CMK (cell line): ENCODE measurements around the gene MDM2.
"Not testable (repeated sequence)": the region's sequence is repeated elsewhere in the genome, so short reads cannot be mapped to it uniquely, and the experiment has no call there.

Source experiments
- DNase-seq: peaks from one replicate; pipeline ENCODE4 v3.0.0-alpha.2; 2010; ENCODE audit warnings: low read depth

The MDM2 gene

GRCh38 chr12:68853396-68854077 is 45.6 kb downstream of the MDM2 start:
- no peak for DNase-seq

GRCh38 chr12:68854078-68854468 is 46.1 kb downstream of the MDM2 start:
- DNase-seq, result no peak

GRCh38 chr12:68854554-68854953 is 46.6 kb downstream of the MDM2 start:
- no peak for DNase-seq

GRCh38 chr12:68855111-68855510 is 47.1 kb downstream of the MDM2 start:
- no peak for DNase-seq

- DNase-seq, result no peak
Observed at GRCh38 chr12:68855771-68856170, 47.8 kb downstream of the MDM2 start.

GRCh38 chr12:68856510-68856909 is 48.5 kb downstream of the MDM2 start:
- DNase-seq, result no peak

GRCh38 chr12:68861890-68862289 is 53.9 kb downstream of the MDM2 start:
- no peak for DNase-seq

GRCh38 chr12:68863109-68863770 is 55.3 kb downstream of the MDM2 start:
- DNase-seq, result no peak

- not testable (repeated sequence) for DNase-seq
Observed at GRCh38 chr12:68863886-68864454, 56.0 kb downstream of the MDM2 start.

- DNase-seq, result no peak
Observed at GRCh38 chr12:68864604-68865003, 56.6 kb downstream of the MDM2 start.

GRCh38 chr12:68865399-68866164 is 57.6 kb downstream of the MDM2 start:
- DNase-seq, result no peak

- no peak for DNase-seq
Observed at GRCh38 chr12:68866950-68867349, 59.0 kb downstream of the MDM2 start.

- DNase-seq, result no peak
Observed at GRCh38 chr12:68867606-68868005, 59.6 kb downstream of the MDM2 start.

- DNase-seq, result no peak
Observed at GRCh38 chr12:68868043-68868790, 60.2 kb downstream of the MDM2 start.

- no peak for DNase-seq
Observed at GRCh38 chr12:68870011-68870410, 62.0 kb downstream of the MDM2 start.

- no peak for DNase-seq
Observed at GRCh38 chr12:68870443-68870842, 62.5 kb downstream of the MDM2 start.

- DNase-seq, result no peak
Observed at GRCh38 chr12:68871396-68871795, 63.4 kb downstream of the MDM2 start.

GRCh38 chr12:68871921-68872320 is 63.9 kb downstream of the MDM2 start:
- DNase-seq, result no peak

GRCh38 chr12:68873316-68873715 is 65.3 kb downstream of the MDM2 start:
- DNase-seq, result no peak

- DNase-seq, result no peak
Observed at GRCh38 chr12:68876461-68876860, 68.5 kb downstream of the MDM2 start.

- DNase-seq, result no peak
Observed at GRCh38 chr12:68877583-68877982, 69.6 kb downstream of the MDM2 start.

GRCh38 chr12:68878283-68878682 is 70.3 kb downstream of the MDM2 start:
- DNase-seq, result no peak
